Activated T-helper 17 cell treated with anti-CD3 and anti-CD28 coated beads, Interleukin-2, amount 50 U/mL, for 72 hours (primary cell): ENCODE data around the gene PPIG. TPM values are rescaled to one million over a fixed set of nuclear protein-coding genes. Genes with fewer than 3 reads are reported as not detected.
A peak's percentile ranks its signal among the peaks of the same experiment; 100 is the strongest.
"Not testable (repeated sequence)": the region's sequence is repeated elsewhere in the genome, so short reads cannot be mapped to it uniquely, and the experiment has no call there.

Experiments
- ATAC-seq: fragments of 150-1000 bp; cut with Tn5 transposase; replicated peaks from 2 replicates; pipeline ENCODE4 v1.10.0; 2021; ENCODE audit warnings: mild to moderate bottlenecking, moderate library complexity
- H3K27ac Mint-ChIP-seq: one replicate; pipeline ENCODE4 v1.8.0; 2022; ENCODE audit warnings: mixed read lengths
- H3K27me3 Mint-ChIP-seq: one replicate; pipeline ENCODE4 v1.8.0; 2022; ENCODE audit warnings: mixed read lengths
- H3K36me3 Mint-ChIP-seq: one replicate; pipeline ENCODE4 v1.8.0; 2022; ENCODE audit warnings: low read depth, mild to moderate bottlenecking, mixed read lengths
- H3K4me1 Mint-ChIP-seq: one replicate; pipeline ENCODE4 v1.8.0; 2022; ENCODE audit warnings: mixed read lengths
- H3K4me3 Mint-ChIP-seq: one replicate; pipeline ENCODE4 v1.8.0; 2022; ENCODE audit warnings: mild to moderate bottlenecking, mixed read lengths
- H3K9me3 Mint-ChIP-seq: one replicate; pipeline ENCODE4 v1.8.0; 2022; ENCODE audit warnings: mixed read lengths
- total RNA-seq, 2 donors: library from RNA; stranded (reverse); gene quantifications; one replicate each; pipeline ENCODE4 v1.2.3, GENCODE V29; 2022

PPIG gene
- total RNA-seq = 10 to 100 TPM; 53.0 to 60.3 TPM

DNA sequence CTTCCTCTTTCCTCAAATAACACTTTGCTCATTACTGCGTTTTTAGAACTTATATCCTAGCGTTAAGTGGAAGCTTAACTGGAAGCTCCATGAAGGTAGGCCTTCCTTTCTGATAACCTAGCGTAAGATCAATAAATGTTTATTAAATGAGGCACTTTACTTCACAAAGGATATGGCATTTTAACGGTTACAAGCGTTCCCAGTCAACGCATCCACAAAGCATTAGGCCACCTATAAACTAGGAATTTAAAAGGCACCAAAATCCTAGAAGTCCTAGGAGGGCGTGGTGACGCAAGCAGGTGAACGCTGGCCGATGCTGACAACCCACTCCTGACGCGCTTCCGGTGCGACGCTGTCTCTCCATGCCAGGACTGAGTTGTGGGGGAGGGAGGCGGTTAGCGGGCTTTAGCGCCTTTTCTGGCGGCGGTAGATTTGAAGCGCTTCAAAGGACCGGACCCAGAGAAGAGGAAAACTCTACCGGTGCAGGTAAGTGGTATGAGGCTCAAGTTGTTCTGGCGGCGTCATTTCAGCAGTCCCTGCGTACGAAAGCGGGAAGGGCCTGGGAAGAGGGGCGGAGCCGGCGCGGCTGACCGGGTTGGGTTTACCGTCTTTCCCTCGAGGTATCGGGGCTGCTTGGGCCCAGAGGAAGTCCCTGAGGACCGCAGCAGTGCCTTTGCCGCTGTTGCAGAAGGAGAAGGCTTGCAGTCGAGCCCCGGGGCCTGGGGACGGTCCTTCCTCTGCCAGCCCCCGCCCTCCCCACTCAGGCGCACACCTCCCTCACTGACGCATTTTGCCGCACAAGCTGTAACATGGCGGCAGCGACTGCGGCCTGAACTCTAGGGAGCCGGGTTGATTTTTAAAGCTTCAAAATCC, at the start of gene PPIG:
Gene PPIG (plus strand): TSS at position 347 of the 873 bp plus-strand sequence. CDS start 19,691 bp downstream, outside the sequence.
- Mint-ChIP-seq H3K4me3 (peak within 1 kb of the TSS; percentile 96), H3K36me3 (peaks cover 46% of the 10 kb centered on the region), H3K27me3 (no peaks in the 10 kb centered on the region), H3K9me3 (no peaks in the 10 kb centered on the region), H3K4me1 (peaks cover 12% of the 10 kb centered on the region), H3K27ac (peak within 1 kb of the TSS; percentile 99)
- ATAC-seq = peak; percentile 96

DNA sequence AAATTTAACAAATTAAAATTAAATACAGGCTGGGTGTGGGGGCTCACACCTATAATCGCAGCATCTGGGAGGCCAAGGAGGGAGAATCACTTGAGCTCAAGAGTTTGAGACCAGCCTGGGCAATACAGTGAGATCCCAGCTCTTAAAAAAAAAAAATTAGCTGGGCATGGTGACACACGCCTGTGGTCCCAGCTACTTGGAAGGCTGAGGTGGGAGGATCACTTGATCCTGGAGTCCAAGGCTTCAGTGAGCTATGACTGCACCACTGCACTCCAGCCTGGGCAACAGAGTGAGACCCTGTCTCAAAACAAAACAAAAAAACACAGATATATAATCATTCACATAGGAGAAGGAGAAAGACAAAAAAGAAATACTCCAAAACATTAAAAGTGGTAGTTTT, 44.7 kb upstream of the PPIG start:
- H3K4me3 Mint-ChIP-seq, H3K9me3 Mint-ChIP-seq, ATAC-seq, H3K27me3 Mint-ChIP-seq, H3K4me1 Mint-ChIP-seq, H3K27ac Mint-ChIP-seq: not testable (repeated sequence)
- H3K36me3 Mint-ChIP-seq = peaks cover 69% of the 10 kb centered on the region

DNA sequence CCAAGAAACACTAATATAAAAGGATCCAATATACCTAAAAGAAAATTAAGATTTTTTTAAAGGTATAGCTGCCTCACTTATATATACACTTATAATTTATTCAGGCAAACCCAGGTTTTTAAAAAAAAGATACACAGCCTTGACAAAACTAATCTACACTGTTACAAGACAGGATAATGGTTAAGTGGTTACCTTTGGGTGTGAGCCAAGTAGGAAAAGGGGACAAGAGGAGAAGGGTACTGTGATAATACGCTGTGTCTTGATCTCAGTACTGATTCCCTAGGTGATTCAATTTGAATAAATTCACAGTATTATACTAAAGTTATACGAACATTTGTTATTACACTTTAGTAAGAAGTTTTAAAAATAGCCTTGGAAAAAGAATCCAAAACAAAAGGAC, 44.0 kb upstream of the PPIG start:
- Mint-ChIP-seq H3K27ac (no peak overlapping the region), H3K4me3 (no peak overlapping the region), H3K27me3 (no peaks in the 10 kb centered on the region), H3K36me3 (peaks cover 72% of the 10 kb centered on the region), H3K4me1 (no peaks in the 10 kb centered on the region), H3K9me3 (no peaks in the 10 kb centered on the region)
- no peak for ATAC-seq

DNA sequence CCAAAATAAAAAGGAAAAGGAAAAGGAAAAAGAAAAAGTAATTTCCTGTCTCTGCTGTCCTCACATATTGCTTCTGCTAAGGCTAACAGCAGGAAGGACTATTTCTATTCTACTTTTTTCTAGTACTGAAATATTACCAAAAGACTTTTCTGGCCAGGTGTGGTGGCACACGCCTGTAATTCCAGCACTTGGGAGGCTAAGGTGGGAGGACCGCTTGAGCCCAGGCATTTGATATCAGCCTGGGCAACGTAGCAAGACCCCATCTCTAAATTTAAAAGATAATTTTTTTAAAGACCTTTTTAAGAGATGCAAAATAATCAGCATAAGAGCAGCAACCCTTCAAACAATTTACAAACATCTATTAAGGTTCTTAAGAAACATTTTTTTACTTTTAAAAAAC, 41.7 kb upstream of the PPIG start:
- Mint-ChIP-seq H3K36me3 (peaks cover 84% of the 10 kb centered on the region), H3K27me3 (no peaks in the 10 kb centered on the region), H3K4me3 (no peak overlapping the region), H3K27ac (no peak overlapping the region), H3K4me1 (peaks cover 11% of the 10 kb centered on the region), H3K9me3 (no peaks in the 10 kb centered on the region)
- ATAC-seq = no peak

DNA sequence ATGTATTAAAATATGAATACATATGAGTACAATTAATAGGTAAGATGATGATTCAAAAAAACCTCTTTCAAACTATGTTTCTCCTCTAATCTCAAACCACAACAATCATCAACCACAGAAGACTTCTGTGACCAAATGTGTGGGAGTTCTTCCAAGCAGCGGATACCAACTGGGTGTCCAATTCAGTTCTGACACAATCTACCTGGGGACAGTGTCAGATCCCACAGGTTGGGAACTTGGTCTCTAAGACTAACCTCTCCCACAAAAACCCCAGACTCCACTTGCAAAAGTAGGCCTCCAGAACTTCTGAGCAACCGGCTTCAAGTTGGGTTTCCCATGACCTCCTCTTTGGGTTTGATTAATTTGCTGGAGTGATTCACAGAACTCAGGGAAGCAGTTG, 37.4 kb upstream of the PPIG start:
- Mint-ChIP-seq H3K27me3 (no peaks in the 10 kb centered on the region), H3K9me3 (no peaks in the 10 kb centered on the region), H3K4me1 (peaks cover 11% of the 10 kb centered on the region), H3K27ac (peak overlapping the region; percentile 53), H3K4me3 (peak overlapping the region; percentile 29), H3K36me3 (peaks cover 72% of the 10 kb centered on the region)
- ATAC-seq = peak; percentile 89

DNA sequence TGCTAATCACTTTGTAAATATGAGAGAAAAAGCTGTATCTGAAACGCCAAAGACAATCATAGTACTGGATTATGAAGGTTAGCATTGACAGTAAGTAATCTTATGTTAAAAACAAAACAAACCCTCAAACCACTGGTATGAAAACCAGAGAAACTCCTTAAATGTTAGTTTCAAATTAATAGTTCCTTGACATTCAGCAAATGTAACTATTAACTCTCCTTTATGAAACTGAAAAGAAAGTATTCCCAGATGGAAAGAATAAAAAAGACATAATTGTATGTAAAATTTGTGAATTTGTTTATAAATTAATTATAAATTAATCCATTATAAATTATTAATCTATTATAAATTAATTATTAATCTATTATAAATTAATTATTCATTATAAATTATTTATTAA, 22.8 kb upstream of the PPIG start:
- Mint-ChIP-seq H3K27ac (peak overlapping the region; percentile 56), H3K4me3 (no peak overlapping the region)

DNA sequence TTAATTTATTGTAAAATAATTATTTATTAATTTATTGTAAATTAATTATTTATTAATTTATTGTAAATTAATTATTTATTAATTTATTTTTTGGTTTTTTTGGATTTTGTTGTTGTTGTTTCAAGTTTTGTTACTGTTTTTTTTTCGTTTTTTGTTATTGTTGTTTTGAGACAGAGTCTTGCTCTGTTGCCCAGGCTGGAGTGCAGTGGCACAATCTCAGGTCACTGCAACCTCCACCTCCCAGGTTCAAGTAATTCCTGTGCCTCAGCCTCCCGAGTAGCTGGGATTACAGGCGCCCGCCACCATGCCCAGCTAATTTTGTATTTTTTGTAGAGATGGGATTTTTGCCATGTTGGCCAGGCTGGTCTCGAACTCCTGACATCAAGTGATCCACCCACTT, 22.1 kb upstream of the PPIG start:
- not testable (repeated sequence) for H3K4me3 Mint-ChIP-seq, H3K9me3 Mint-ChIP-seq, H3K4me1 Mint-ChIP-seq, H3K27me3 Mint-ChIP-seq, H3K27ac Mint-ChIP-seq, ATAC-seq
- peaks cover 60% of the 10 kb centered on the region for H3K36me3 Mint-ChIP-seq

More for the DNA sequence above, 22.8 kb upstream of the PPIG start:
- no peak for ATAC-seq
- Mint-ChIP-seq H3K4me1 (no peaks in the 10 kb centered on the region), H3K36me3 (peaks cover 65% of the 10 kb centered on the region), H3K27me3 (no peaks in the 10 kb centered on the region), H3K9me3 (no peaks in the 10 kb centered on the region)

DNA sequence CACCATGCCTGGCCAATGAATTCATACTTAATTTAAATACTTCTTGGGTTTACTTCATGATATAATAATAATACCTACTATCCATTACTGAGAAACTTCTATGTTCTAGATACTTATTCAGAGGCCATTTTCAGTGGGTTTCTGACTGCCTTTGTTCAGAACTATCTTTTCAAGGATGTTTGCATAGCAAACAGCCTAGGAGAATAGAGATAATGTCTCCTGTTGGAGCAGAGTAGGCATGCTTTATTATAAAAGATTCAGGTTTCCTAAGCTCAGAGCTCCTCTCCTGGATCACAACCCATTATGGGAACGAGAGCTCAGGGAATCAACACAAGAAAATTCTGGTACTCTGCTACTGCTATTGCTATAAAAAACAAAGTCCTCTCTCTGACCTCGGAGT, 21.6 kb upstream of the PPIG start:
- peaks cover 63% of the 10 kb centered on the region for H3K36me3 Mint-ChIP-seq
- H3K4me1 Mint-ChIP-seq = no peaks in the 10 kb centered on the region
- H3K9me3 Mint-ChIP-seq = no peaks in the 10 kb centered on the region
- H3K27ac Mint-ChIP-seq = no peak overlapping the region
- no peak overlapping the region for H3K4me3 Mint-ChIP-seq
- peak; percentile 34 for ATAC-seq
- no peaks in the 10 kb centered on the region for H3K27me3 Mint-ChIP-seq

DNA sequence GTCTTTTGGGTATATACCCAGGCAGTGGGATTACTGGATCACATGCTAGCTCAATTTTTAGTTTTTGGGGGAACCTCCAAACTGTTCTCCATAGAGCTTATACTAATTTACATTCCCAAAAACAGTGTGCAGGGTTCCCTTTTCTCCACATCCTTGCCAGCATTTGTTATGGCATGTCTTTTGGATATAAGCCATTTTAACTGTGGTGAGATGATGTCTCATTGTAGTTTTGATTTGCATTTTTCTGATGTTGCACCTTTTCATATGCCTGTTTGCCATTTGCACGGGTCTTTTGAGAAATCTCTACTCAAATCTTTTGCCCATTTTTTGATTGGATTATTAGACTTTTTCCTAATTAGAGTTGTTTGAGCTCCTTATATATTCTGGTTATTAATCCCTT, 18.5 kb upstream of the PPIG start:
- Mint-ChIP-seq H3K27ac (no peak overlapping the region), H3K4me1 (peaks cover under 1% of the 10 kb centered on the region), H3K9me3 (no peaks in the 10 kb centered on the region), H3K36me3 (peaks cover 72% of the 10 kb centered on the region), H3K4me3 (no peak overlapping the region), H3K27me3 (no peaks in the 10 kb centered on the region)
- no peak for ATAC-seq

DNA sequence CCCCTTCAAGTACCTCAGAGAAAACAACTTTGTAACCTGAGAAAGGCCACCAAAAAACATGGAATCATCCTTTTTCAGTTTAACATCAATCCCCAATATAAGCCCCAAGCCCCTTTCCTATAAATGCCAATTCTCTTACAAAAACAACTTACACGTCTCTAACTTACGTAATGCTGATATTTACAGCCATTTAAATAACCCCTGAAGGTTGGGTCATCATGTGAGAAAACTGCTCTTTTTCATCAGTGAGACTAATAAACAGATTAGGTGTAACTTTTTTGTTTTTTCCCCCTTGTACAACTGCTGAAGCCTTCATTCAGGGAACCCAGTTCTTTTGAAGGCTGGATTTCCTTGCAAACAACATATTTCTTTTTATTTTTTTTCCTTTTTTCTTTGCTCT, 14.2 kb upstream of the PPIG start:
- no peak for ATAC-seq
- H3K4me3 Mint-ChIP-seq = no peak overlapping the region

DNA sequence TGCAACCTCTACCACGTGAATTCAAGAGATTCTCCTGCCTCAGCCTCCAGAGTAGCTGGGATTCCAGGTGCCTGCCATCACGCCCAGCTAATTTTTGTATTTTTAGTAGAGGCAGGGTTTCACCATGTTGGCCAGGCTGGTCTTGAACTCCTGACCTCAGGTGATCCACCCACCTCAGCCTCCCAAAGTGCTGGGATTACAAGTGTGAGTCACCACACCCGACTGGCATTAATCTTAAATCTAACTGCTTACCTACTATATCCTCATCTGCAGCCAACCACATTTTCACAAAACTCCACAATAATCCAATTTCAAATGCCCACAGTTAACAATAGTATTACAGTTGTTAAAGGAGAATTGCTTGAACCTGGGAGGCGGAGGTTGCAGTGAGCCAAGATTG, 13.4 kb upstream of the PPIG start:
- H3K27me3 Mint-ChIP-seq, H3K27ac Mint-ChIP-seq, H3K9me3 Mint-ChIP-seq, H3K4me1 Mint-ChIP-seq, ATAC-seq: not testable (repeated sequence)
- Mint-ChIP-seq H3K4me3 (peak overlapping the region; percentile 24), H3K36me3 (peaks cover 41% of the 10 kb centered on the region)

More for the DNA sequence above, 14.2 kb upstream of the PPIG start:
- Mint-ChIP-seq H3K27me3 (no peaks in the 10 kb centered on the region), H3K27ac (peak overlapping the region; percentile 2), H3K36me3 (peaks cover 47% of the 10 kb centered on the region), H3K9me3 (no peaks in the 10 kb centered on the region), H3K4me1 (peaks cover 9% of the 10 kb centered on the region)

DNA sequence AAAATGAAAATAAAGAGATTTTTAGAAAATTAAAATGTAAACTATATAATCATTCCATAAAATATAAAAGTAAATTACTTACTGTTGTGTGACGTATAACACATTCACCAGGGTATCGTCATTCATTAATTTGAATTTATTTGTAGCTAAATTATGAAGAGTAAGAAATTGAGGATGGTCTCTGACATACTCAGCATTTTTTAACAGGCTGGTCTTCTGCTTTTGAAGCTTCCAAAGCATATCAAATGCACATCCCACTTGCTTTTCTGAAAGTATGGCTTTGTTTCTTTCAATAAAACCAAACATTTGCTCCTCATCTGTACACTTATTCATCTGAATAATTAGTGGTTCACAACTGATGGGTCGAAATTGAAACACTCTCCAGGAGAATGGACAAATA, 12.6 kb upstream of the PPIG start:
- Mint-ChIP-seq H3K4me3 (no peak overlapping the region), H3K27me3 (no peaks in the 10 kb centered on the region), H3K27ac (no peak overlapping the region), H3K4me1 (peaks cover 9% of the 10 kb centered on the region), H3K9me3 (no peaks in the 10 kb centered on the region), H3K36me3 (peaks cover 38% of the 10 kb centered on the region)
- ATAC-seq = no peak

DNA sequence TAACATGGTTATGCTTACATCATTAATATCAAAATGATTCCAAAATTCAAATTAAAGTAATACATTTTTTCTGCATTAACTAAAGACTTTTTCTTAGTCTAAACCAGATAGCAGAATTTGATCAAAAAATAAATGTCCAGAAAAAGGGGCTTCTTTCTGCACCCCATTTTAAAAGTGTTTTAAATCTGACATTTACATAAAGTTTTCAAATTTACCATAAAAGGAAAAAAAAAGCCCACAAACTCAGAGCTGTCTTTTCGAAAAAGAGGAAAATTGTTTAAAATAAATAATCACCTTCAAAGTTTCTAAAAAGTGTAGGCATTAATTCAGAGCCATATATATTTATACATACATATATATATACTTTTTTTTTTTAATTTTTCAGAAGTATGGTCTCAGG, 12.0 kb upstream of the PPIG start:
- Mint-ChIP-seq H3K4me3 (no peak overlapping the region), H3K27ac (no peak overlapping the region), H3K4me1 (peaks cover 9% of the 10 kb centered on the region), H3K27me3 (no peaks in the 10 kb centered on the region), H3K36me3 (peaks cover 36% of the 10 kb centered on the region), H3K9me3 (no peaks in the 10 kb centered on the region)
- ATAC-seq = no peak

DNA sequence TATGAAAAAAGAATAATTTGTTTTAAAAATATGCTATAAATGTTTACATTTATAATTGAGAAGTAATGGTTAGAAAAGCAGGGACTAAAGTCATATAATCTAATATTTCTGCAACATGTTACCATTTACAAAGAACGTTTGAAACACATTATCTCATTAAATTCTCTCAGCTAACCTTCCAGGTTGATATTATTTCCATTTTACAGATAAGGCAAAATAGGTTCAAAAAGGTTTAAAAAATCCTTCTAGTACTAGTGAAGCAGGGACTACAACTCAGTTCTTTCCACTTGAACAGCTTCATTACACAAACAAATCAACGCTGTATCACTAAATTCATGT, 11.4 kb upstream of the PPIG start:
- Mint-ChIP-seq H3K4me1 (peaks cover 9% of the 10 kb centered on the region), H3K4me3 (peak overlapping the region; percentile 98), H3K27me3 (no peaks in the 10 kb centered on the region), H3K36me3 (peaks cover 30% of the 10 kb centered on the region), H3K27ac (peak overlapping the region; percentile 93), H3K9me3 (no peaks in the 10 kb centered on the region)
- no peak for ATAC-seq

DNA sequence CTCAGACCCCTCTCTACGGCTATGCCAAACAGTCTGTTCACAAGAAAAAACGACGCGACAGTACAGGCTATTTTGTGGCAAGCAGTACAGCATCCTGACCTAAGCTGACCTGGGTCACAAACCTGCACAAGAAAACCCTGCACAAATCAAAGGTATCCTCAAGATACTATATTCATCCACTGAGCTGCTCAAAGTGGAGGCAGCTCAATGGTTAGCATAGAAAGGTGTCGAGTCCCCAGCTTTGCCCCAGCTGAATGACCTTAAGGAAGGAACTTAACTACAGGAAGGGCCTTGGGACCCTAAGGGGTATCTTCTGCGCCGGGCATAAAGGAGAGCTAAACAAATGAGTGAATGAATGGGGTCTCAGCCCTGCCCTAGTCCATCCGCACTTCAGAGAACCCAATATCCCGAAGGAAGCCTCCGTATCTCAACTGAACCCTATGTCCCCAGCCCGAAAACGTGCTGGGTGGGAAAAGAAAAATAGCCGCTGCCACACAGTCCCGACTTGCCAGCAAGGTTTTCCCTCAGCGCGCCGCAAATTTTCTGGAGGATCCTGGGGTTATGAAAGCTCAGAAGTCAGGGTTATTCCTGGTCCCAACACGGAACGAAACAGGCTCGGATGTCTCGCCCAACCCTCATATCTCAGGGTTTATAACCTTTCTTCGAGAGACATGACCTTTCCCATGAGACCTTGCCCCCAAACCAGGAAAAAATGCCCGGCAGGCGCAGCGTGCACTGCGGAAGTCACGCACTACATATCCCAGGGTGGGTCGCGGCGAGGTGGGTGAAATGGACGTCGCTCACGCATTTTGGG, 10.8 kb upstream of the PPIG start, which contains the start of gene FASTKD1:
Gene FASTKD1 (minus strand): TSS at position 706 of the 814 bp plus-strand sequence. CDS start 1,836 bp downstream, outside the sequence.
- peaks cover 24% of the 10 kb centered on the region for H3K36me3 Mint-ChIP-seq
- ATAC-seq = peak; percentile 98
- peak within 1 kb of the TSS; percentile 93 for H3K27ac Mint-ChIP-seq
- no peaks in the 10 kb centered on the region for H3K9me3 Mint-ChIP-seq
- H3K4me3 Mint-ChIP-seq = peak within 1 kb of the TSS; percentile 98
- H3K27me3 Mint-ChIP-seq = no peaks in the 10 kb centered on the region
- H3K4me1 Mint-ChIP-seq = peaks cover 9% of the 10 kb centered on the region
